GM12878 (cell line): ENCODE measurements around the gene TMEM88. TPM values are rescaled to one million over a fixed set of nuclear protein-coding genes. Genes with fewer than 3 reads are reported as not detected.

Experiments
- BHLHE40 ChIP-seq, 2 experiments: fragments of 450-650 bp in 1 of 2; IDR thresholded peaks; 2 replicates each; pipeline ENCODE4 v1.6.1; 2011 to 2017; ENCODE audit warnings: low read depth in 2 of 2, borderline replicate concordance in 1 of 2, improper control_type of control experiment in 1 of 2, low read length in 1 of 2, mild to moderate bottlenecking in 1 of 2
- ETV6 ChIP-seq, 2 experiments: fragments of 450-650 bp in 1 of 2; IDR thresholded peaks in 1 of 2; conservative IDR thresholded peaks in 1 of 2; 2 replicates each; pipeline ENCODE4 v1.6.1; 2014; ENCODE audit warnings: antibody characterized with exemption in 1 of 2, borderline replicate concordance in 1 of 2, low read depth in 1 of 2, mild to moderate bottlenecking in 1 of 2, moderate library complexity in 1 of 2
- FOXM1 ChIP-seq: IDR thresholded peaks from 2 replicates; pipeline ENCODE4 v1.6.1; 2012; ENCODE audit warnings: low read depth, mild to moderate bottlenecking, inconsistent platforms, low read length, moderate library complexity
- GATAD2B ChIP-seq: fragments of 450-650 bp; conservative IDR thresholded peaks from 2 replicates; pipeline ENCODE4 v1.6.1; 2017; ENCODE audit warnings: low read depth, mild to moderate bottlenecking, moderate library complexity
- IKZF1 ChIP-seq: fragments of 450-650 bp; conservative IDR thresholded peaks from 2 replicates; pipeline ENCODE4 v1.6.1; 2017; ENCODE audit warnings: antibody characterized with exemption, mild to moderate bottlenecking
- NR2C1 ChIP-seq: fragments of 450-650 bp; IDR thresholded peaks from 2 replicates; pipeline ENCODE4 v1.6.1; 2017; ENCODE audit warnings: antibody characterized with exemption, mild to moderate bottlenecking, moderate library complexity
- ZNF592 ChIP-seq: fragments of 450-650 bp; IDR thresholded peaks from 2 replicates; pipeline ENCODE4 v1.6.1; 2017; ENCODE audit warnings: mild to moderate bottlenecking, moderate library complexity
- ZNF622 ChIP-seq: fragments of 450-650 bp; IDR thresholded peaks from 2 replicates; pipeline ENCODE4 v1.6.1; 2017; ENCODE audit warnings: mild to moderate bottlenecking, inconsistent platforms
- ZSCAN29 ChIP-seq: fragments of 450-650 bp; IDR thresholded peaks from 2 replicates; pipeline ENCODE4 v1.6.1; 2017; ENCODE audit warnings: mild to moderate bottlenecking, moderate library complexity
- polyA plus RNA-seq, 11 experiments: library from polyadenylated mRNA; depleted of rRNA in 4 of 11; unstranded in 6 of 11; stranded (reverse) in 5 of 11; fragments of >200 nt; fragmentation: Nextera tagmentation in 4 of 11; fragmentation: Illumina TruSeq in 1 of 11; extraction: Ambion mirVana in 4 of 11; extraction: Trizol in 1 of 11; gene quantifications; 1 replicate in 1 of 11; 2 replicates in 10 of 11; pipeline versions ENCODE4 v1.2.1 to v1.2.3, GENCODE V29; 2011 to 2016; ENCODE audit warnings: inconsistent platforms in 2 of 11, missing spikeins in 2 of 11, low read depth in 1 of 11
- total RNA-seq, 4 experiments: library from RNA; depleted of rRNA in 3 of 4; stranded (reverse); fragments of >200 nt in 3 of 4; fragmentation: Illumina TruSeq in 1 of 4; extraction: Trizol in 1 of 4; gene quantifications; 2 replicates each; pipeline versions ENCODE4 v1.2.1 to v1.2.3, GENCODE V29; 2013 to 2021
- TF ChIP-seq, protein P1 (sequence below): fragments of 450-650 bp; IDR thresholded peaks from 2 replicates; pipeline ENCODE4 v1.6.1; 2016; ENCODE audit warnings: mild to moderate bottlenecking
- TF ChIP-seq, protein P2 (sequence below): fragments of 450-650 bp; formaldehyde crosslinking; IDR thresholded peaks from 2 replicates; pipeline ENCODE4 v1.4.0; 2022; ENCODE audit warnings: mild to moderate bottlenecking, moderate library complexity

TMEM88 gene
- total and polyA plus RNA-seq, 10 of the 15 experiments (the other 5 are each of a cell fraction or from before 2014, with no cell fraction given): 0.21 to 2.2 (median 0.62) TPM; not detected in 5

GRCh38 chr17:7834957-7835813 is 19.7 kb upstream of the TMEM88 start (continued):
- TF ChIP-seq ZNF592 (no peak), ETV6 (conservative IDR thresholded peaks at IDR 0.05 in 1 of 2, IDR thresholded peaks at IDR 0.05 in 1 of 2; ENCODE audit: borderline replicate concordance in 1 of 2, low read depth in 1 of 2) (no peak), ZNF622 (no peak), BHLHE40 (IDR thresholded peaks at IDR 0.05; ENCODE audit: borderline replicate concordance in 1 of 2, low read depth in 2 of 2, low read length in 1 of 2) (peak; percentile 100), FOXM1 (no peak), ZSCAN29 (no peak), NR2C1 (no peak), GATAD2B (no peak), IKZF1 (peak; percentile 96)
- TF ChIP-seq, protein P1, sequence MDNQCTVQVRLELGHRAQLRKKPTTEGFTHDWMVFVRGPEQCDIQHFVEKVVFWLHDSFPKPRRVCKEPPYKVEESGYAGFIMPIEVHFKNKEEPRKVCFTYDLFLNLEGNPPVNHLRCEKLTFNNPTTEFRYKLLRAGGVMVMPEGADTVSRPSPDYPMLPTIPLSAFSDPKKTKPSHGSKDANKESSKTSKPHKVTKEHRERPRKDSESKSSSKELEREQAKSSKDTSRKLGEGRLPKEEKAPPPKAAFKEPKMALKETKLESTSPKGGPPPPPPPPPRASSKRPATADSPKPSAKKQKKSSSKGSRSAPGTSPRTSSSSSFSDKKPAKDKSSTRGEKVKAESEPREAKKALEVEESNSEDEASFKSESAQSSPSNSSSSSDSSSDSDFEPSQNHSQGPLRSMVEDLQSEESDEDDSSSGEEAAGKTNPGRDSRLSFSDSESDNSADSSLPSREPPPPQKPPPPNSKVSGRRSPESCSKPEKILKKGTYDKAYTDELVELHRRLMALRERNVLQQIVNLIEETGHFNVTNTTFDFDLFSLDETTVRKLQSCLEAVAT: 0 out of 2 replicates have a peak, but pooled peaks have one; percentile 55
- TF ChIP-seq, protein P2, sequence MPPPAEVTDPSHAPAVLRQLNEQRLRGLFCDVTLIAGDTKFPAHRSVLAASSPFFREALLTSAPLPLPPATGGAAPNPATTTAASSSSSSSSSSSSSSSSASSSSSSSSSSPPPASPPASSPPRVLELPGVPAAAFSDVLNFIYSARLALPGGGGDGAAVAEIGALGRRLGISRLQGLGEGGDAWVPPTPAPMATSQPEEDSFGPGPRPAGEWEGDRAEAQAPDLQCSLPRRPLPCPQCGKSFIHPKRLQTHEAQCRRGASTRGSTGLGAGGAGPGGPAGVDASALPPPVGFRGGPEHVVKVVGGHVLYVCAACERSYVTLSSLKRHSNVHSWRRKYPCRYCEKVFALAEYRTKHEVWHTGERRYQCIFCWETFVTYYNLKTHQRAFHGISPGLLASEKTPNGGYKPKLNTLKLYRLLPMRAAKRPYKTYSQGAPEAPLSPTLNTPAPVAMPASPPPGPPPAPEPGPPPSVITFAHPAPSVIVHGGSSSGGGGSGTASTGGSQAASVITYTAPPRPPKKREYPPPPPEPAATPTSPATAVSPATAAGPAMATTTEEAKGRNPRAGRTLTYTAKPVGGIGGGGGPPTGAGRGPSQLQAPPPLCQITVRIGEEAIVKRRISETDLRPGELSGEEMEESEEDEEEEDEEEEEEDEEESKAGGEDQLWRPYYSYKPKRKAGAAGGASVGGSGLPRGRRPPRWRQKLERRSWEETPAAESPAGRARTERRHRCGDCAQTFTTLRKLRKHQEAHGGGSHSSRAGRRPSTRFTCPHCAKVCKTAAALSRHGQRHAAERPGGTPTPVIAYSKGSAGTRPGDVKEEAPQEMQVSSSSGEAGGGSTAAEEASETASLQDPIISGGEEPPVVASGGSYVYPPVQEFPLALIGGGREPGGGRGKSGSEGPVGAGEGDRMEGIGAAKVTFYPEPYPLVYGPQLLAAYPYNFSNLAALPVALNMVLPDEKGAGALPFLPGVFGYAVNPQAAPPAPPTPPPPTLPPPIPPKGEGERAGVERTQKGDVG: no peak
